Colon (tissue), 2 donors: ENCODE data around the gene HOXA11.

Experiments
- FAIRE-seq: peaks from 2 replicates; lab custom pipeline; 2012; peaks lifted over from hg19 to GRCh38; lab: Jason Lieb, UNC
- donor health status: control.
- donor health status: control.

HOXA11 gene

DNA sequence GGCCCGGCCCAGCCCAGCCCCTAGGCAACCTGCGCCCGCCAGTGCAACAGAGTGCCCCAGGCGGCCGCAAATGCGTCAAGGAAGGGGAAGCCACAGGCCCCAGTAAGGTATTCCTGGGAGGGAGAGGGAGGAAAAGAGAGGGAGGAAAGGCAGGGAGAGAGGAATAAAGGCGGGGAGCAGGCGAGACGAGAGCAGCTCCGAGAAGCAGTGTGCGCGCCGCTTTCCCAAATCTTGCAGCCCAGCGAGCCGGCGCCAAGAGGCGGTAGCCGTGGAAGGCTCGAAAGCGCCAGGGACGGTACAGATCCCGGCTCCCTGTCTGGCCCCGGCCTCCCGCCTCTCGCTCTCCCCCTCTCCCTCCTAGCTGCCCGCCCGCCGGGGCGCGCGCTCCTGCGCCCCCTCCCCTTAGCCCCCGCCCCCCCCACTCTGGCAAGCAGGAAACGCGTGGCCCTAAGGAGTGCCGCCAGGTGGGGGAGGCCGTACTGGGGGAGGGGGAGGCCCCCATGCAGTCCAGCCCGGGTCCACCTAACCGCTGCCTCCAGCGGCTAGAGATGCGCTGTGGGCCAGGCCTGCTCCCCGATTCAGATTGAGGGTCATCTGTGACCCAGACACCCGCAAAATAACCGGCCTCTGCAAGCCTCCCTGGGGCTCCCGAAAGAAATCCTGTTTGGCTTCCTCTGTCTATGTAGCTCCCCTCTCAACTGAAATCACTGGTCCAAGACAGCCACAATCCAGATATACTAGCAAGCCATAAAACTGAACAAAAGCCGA, 15.2 kb downstream of the HOXA11 start:
- no peak for FAIRE-seq

DNA sequence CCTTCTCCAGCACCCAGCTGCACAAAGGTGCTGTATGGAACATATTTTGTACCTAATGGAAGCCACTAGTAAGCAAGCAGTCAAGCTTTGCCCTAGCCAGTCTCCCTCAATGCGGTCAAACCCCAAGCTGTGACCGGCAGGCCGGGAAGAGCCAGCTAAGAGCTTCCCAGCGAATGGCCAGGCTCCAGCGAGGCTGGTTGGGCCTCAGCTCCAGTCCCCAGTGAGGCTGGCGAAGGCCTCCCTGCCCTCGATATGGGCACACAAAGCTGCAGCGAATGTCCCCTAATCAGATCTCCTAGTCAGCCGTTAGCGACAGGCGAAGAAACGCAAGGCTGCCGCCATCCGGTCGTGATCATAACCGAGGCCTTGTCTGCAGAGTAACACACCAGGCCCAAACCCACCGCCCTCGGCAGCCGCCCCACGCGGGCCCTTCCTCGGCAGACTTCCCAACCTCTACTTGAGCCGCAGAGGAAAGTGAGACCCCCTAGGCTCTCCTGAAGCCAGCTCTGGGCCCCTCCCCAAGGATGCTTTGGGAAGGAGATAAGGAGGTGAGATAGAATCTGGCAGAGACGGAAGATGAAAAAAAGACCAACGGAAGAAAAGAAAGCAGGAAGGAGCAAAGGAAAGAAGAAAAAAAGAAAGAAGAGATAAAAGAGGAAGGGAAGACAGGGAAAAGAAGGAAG, 16.6 kb downstream of the HOXA11 start:
- FAIRE-seq, result no peak

DNA sequence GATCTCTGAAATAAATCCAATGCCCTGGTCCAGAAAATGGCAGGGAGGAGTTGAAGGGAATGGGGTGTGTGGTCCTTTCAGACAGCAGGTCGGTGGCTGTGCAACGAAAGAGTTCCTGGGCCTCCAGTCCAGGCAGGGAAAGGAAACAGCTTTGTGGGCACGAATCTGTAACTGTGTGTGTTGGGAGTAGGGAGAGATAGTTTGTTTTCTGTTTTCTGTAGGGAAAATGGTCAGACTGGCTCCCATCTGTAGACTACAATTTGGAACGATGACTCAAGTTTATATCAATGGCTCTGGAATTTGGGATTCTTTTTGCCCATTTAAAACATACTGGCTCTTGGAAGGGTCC, 17.1 kb downstream of the HOXA11 start:
- FAIRE-seq, result no peak

DNA sequence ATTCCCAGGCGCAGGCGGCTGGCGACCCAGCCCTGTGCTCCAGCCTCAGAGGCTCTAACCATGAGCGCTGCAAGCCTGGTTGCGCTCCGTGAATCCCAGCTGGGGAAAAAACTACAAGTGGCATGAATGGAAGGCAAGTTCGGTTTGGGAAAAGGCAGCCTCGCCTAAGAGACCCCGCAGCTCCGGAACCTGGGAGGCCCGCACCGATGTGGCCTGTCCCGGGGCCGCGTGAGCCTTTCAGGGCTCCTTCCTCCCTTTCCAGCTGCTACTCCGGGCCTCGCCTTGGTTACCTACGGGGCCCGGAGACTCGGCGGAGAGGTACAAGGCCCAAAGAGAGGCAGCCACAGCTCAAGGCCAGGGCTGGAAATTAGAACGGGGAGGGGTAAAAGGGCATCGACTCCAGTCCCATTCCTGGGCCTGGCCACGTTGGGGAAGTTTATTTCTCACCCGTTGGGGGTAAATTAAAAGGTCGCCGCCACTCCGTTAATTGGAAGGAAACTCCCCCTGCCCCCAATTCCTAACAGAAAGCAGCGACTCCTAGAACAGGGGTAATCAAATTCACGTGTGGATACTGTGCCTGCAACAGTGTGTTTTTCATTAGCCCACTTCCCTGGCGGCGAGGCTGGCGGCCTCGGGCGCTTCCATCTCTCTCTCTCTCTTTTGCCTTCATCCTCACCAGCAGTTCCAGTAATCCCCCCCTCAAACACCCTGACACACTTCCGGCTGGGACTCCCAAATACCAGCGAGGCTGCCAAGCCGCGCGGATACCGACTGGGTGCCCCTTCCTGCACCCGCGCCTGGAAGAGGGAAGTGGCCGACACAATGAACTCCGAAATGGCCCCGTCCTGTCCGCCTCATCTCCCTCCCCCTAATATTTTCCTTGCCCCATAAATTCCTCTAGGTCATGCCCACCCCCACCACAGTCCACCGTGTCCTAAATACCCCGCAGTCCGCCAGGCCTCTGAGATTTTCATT, 18.2 kb downstream of the HOXA11 start:
- FAIRE-seq, result no peak

DNA sequence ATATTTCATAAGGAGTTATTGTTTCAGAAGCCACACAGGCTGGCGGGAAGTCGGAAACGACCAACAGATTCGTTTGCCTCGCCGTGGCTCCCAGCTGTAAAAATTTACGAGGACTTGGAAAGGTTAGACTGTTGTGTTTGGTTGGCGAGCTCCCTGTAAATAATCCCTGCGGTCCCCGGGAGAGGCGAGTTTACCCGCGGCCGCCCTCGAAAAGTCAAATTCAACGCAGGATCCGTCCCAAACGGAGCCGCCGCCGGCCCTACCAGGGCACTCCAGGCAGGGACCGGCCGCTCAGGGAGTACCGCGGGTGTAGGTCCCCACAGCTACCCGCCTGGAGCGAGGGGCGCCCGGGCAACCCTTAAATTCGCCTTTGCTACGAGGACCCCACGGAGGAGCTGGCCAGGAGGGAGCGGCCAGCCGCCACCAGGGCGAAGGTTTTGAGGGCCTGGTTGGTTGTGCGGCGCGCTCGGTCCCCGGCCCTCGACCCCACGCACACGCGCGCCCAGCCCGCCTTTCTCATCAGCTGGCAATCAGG, 19.0 kb downstream of the HOXA11 start:
- no peak for FAIRE-seq

DNA sequence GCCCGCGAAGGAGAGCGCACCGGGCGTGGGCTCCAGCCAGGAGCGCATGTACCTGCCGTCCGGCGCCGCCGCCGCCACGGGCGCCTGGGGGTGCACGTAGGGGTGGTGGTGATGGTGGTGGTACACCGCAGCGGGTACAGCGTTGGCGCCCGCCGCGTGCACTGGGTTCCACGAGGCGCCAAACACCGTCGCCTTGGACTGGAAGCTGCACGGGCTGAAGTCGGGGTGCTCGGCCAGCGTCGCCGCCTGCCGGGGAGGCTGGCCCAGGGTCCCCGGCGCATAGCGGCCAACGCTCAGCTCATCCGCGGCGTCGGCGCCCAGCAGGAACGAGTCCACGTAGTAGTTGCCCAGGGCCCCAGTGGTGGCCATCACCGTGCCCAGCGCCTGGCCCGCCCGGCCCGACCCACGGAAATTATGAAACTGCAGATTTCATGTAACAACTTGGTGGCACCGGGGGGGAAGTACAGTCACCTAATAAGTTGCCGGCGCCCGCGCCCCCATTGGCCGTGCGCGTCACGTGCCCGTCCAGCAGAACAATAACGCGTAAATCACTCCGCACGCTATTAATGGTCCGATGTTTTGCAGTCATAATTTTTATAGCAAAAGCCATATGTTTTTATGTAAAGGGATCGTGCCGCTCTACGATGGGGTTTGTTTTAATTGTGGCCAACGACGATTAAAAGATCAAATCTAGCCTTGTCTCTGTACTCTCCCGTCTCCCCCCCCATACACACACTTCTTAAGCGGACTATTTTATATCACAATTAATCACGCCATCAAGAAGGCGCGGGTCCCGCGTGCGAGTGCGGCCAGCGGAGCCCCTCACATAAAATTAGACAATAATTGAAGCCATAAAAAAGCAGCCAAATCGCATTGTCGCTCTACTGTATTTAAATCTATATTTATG, 19.7 kb downstream of the HOXA11 start, which contains the start of gene HOXA9:
HOXA9 (minus strand) TSS at position 449 of the 907 bp plus-strand sequence; CDS start at position 369, 80 bp downstream.
- no peak for FAIRE-seq

DNA sequence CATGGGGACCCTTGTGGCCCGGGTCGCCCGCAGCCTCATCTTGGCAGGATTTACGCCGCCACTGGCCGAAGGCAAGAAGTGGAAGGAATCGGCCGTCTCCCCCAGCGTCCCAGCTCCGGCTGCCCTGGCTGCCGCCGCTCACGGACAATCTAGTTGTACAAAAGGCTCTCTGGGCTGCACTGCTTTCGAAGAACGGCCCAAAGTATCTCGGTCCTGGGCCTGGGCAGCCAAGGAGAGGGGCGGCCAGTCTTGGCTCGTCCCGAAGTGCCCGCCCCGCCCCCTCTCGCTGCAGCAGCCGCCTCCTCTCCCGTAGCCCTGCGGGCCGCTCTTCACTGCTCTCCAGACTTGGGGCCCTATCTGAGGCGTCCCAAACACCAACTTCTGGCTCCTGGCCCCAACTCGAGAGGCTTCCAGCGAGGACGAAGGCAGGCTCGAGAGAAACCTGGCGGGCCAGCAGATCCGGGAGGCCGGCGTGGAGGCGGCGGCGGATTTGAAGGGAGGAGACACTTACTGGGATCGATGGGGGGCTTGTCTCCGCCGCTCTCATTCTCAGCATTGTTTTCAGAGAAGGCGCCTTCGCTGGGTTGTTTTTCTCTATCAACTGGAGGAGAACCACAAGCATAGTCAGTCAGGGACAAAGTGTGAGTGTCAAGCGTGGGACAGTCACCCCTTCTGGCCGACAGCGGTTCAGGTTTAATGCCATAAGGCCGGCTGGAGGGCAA, 20.5 kb downstream of the HOXA11 start:
- no peak for FAIRE-seq

DNA sequence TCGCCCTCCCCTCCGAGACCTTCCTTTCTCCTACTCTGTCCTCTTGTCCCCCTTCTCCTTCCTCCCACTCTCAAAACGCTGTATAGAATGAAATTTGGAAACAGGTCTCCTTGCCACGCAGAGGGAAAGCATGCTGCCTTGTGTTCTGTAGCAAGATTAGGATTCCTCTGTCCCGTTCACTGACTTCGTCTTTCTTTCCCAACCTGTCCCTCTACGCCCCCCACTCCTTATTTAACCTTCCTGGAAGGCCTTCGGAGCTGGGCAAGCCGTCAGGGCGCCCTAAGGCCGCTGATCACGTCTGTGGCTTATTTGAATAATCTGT, 21.0 kb downstream of the HOXA11 start:
- FAIRE-seq, result no peak

DNA sequence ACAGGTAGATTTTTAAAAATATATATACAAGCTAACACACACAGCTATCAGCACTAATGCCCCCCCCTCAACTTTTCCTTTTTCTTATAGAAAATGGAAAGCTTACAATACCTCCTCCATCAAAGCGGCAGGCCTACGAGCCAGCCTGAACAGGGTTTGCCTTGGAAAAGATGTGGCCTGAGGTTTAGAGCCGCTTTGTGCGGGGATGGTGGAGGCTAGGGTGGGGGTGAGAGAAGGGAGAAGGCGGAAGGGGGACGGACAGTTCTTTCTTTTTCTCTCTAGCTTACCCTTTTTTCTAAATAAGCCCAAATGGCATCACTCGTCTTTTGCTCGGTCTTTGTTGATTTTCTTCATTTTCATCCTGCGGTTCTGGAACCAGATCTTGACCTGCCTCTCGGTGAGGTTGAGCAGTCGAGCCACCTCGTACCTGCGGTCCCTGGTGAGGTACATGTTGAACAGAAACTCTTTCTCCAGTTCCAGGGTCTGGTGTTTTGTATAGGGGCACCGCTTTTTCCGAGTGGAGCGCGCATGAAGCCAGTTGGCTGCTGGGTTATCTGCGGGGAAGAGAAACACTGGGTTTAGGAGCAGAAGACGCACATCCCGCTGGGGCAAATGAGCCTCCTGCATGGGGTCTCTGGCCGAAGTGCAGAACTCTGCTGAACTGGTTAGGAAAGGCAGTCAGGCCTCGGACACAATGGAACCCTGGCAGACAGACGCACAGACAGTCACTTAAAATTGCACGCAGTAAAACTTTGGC, 21.6 kb downstream of the HOXA11 start:
- FAIRE-seq, result no peak

DNA sequence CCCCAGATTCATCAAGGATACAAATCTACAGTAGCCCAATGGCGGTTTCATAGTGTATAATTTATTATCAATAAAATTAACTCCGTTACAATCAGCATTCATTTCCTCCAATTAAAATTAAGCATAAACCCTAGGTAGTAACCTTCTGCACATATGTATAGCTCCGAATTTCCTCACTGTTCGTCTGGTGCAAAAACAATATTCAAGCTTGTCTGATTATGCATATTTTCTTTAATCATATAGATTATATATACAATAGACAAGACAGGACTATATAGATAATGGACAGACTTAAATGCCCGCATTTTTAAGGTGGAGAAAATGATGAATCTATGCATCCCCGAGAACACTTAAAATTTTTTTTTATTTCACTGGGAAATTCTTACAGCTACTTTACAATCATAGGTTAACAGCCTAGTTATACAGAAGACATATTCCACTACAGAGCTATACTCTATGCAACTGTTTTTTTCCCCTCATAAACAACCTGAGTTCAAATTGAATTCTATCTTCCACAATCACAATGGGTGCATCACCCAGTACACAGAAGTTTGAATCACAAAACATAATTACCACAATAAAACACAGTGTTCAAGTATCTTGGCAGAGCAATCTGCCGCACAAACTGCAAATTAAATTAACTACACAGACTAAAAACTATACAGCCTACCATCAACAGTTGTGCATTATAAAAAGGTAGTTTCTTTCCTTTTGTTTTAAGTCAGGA, 22.3 kb downstream of the HOXA11 start:
- FAIRE-seq, result no peak

DNA sequence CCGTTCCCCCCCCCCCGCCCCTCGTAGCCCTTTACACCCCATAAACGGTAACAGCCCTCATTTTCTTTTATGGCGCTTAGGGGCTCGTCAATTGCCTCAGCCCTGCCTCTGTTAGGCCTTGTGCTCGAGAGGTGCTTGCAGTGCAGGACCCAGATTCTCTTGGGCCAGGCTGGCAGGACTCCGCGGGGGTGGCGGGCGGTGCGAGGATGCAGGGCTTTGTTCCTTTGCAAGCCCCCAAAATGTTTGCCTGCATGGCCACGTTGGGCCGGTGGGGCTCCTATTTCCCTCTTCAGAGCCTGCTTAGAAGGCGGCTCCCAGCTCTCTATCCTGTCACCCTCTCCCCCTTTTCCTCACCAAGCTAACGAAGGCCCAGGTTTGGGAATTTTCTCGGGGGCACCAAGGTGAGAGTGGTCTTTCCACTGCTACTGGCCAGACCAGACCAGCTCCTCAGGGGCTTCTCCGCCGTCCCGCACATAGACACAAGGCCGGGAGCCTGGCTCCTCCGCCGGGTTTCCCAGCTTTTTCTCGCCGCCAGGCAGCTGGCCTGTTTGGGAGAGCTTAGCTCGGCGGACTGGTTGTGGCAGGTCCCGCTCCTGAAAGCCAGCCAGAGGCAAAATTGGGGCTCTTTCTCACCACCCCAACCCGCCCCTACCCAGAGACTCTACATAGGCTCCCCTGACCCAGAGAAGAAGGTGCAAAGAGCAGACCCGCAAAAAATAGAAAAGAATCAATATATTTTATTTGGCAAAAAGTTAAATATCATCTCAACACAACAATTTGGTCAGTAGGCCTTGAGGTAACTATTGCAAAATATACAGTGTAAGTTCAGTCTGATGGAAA, 23.1 kb downstream of the HOXA11 start:
- no peak for FAIRE-seq

DNA sequence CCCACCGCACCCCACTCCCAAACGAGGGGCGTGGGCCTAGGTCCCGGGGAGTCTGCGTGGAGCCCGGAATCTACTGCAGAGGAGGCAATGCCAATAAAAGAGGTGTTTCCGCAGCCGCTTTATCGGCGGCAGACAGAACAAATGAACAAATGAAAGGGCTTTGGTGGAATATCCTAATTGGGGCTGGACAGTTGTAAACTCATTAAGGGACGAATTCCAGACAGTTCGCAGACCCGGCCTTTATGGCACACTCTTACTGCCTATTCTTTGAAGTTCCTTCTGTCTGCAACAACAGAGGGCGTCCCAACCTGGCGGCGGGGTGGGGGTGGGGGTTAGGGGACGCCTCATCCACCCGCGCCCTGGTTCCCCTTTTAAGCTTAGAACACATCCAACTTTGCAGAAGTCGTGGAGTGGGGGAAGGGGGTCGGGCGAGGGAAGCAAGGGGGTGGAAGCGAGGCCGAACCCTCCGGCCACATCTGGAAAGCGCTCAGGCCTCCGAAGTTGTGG, 23.8 kb downstream of the HOXA11 start:
- no peak for FAIRE-seq

DNA sequence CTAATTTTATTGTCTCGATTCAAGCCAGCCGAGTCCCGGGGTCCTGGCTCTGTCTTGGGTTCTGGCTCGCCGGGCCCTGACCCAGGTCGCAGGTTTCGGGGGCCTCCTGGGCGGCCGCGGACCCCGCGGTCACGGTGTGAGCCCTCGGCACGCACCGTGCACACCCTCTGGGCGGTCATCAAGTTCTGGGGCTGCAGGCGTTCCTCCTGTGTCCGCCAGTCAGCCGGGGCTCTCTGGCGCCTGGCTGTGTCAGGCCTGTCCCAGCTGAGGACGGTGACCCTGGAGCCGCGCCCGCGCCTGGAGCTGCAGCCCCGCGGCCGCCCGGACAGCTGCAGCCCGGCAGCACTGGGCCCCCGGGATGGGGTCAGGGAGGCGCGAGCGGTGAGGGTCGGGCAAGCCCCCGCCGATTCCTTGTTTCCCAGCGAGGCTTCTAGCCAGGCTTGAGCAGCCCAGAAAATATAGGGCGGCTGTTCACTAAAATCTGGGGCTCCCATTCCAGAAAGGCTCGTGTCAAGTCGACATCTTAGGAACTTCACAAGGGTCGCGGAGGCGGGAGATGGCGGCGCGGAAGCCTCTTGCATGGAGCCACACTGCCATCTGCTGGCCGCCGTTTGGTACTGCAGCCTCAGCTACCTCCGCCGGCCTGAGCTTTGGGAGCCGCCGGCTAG, 24.4 kb downstream of the HOXA11 start:
- FAIRE-seq, result no peak

DNA sequence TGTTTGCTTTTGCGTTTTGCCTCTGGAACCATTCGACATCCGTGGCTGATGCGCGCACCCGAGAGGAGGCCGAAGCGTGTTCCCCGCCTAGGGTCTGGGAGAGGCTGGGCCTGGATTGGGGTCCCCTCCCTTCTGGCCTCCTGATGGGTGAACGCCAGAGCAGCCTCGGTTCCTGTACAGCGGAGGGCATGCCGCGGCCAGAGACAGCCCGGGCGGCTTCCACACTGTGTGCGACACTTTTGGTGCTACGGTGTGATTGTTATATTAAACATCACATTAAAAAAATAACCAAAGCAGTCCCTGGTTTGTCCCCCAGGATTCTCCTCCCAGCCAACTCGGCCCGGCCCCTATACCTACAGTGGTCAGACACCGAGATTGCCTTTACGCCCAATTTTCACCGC, 24.9 kb downstream of the HOXA11 start:
- no peak for FAIRE-seq

DNA sequence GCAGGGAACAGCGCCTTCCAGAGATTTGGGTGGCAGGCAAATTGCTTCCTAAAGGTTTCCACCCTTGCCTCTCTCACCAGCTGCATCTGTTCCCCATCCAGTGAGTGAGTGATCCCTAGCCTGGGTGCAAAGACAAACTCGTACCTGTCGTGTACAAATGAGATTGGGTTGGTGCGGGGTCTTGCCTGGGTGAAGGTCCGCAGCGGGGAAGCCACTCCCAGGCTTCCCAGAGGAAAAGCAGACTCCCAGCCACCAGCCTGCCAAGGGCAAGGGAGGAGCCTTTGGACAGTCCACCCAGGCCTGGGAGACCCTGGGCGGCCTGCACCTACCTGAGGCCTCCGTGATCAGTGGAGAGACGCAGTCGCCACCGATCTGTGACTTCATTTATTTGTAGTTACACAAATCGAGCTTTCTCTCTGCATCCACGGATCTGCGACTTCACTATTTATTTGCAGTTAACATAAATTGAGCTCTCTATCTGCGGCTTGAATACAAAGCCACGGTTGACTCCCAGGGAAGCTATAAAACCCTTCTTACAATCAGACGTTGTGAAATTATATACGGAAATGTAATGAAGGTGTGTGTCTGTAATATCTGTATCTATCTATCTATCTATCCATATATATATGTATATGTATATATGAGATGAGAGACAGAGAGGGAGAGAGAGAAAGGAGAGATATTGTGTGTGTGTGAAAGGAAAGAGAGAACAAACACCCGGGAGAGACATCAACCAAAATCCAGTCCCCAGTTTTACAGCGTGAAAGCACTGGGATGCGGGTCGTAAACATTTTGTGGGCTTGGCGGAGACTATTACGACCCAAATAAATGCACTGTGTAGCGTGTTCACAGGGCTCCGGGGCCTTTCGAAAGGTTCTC, 25.5 kb downstream of the HOXA11 start:
- no peak for FAIRE-seq

DNA sequence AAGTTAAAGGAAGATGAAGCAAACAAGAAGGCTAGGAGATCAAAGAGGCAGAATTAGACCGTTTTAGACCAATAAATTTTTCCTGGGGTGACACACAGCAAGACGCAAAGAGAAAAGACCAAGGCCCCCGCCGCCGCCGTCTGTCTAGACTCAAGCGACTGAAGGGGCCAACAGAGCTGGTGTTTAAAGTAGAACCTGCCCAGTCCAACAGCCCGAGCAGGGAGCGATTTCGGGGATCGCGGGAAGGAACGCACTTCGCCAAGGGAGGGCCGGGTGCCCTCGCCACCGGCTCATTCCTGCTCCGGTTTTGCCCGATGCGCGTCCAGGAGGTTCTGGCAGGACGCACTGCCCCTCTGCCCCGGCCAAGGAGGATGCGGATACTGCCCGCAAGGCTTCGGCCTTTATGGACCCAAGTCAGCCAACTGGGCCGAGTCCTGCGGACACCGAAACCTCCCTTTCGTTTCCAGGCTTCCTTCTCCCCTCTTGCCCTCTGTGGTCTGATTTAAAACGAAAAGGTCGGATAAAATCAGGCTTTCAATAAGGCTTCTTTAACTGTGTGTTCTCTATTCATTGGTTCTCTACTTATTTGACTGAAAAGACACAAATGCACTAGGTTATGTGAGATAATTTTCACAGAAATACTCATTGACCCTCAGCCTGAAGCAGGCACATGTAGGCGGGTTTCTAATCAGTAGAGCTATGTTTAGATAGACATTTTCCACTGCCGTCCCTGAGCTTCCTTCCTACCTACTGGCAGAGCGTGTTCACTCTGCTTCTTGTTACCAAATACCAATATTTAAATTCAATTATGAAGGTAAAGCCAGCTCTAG, 26.4 kb downstream of the HOXA11 start:
- no peak for FAIRE-seq
